Cerebellar cortex (tissue), 1 donor: ENCODE data around the gene SPRYD4.

Experiments used
- DNase-seq: peaks from one replicate; pipeline ENCODE4 v3.0.0-alpha.2; 2015; ENCODE audit warnings: low spot score

Gene SPRYD4

GRCh38 chr12:56521590-56522371, 53.4 kb downstream of the SPRYD4 start, which contains the start of gene RBMS2:
Gene RBMS2 (plus strand): TSS chr12:56521820. CDS start chr12:56522024, 204 bp downstream.
- DNase-seq = peak; percentile 94

- peak; percentile 54 for DNase-seq
Observed at GRCh38 chr12:56522411-56523193, 54.2 kb downstream of the SPRYD4 start.

- DNase-seq = no peak
Observed at GRCh38 chr12:56528846-56529245, 60.5 kb downstream of the SPRYD4 start.
